HG03439 (cell line): ENCODE results near the gene NAP1L2.
"Not testable (repeated sequence)": the region's sequence is repeated elsewhere in the genome, so short reads cannot be mapped to it uniquely, and the experiment has no call there.

ENCODE experiments used
- ATAC-seq: cut with Tn5 transposase; IDR thresholded peaks from one replicate; pipeline ENCODE4 v1.9.1; 2021; ENCODE audit warnings: mild to moderate bottlenecking, moderate library complexity; ENCODE audit not compliant: unreplicated experiment

NAP1L2 gene, protein sequence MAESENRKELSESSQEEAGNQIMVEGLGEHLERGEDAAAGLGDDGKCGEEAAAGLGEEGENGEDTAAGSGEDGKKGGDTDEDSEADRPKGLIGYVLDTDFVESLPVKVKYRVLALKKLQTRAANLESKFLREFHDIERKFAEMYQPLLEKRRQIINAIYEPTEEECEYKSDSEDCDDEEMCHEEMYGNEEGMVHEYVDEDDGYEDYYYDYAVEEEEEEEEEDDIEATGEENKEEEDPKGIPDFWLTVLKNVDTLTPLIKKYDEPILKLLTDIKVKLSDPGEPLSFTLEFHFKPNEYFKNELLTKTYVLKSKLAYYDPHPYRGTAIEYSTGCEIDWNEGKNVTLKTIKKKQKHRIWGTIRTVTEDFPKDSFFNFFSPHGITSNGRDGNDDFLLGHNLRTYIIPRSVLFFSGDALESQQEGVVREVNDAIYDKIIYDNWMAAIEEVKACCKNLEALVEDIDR

DNA sequence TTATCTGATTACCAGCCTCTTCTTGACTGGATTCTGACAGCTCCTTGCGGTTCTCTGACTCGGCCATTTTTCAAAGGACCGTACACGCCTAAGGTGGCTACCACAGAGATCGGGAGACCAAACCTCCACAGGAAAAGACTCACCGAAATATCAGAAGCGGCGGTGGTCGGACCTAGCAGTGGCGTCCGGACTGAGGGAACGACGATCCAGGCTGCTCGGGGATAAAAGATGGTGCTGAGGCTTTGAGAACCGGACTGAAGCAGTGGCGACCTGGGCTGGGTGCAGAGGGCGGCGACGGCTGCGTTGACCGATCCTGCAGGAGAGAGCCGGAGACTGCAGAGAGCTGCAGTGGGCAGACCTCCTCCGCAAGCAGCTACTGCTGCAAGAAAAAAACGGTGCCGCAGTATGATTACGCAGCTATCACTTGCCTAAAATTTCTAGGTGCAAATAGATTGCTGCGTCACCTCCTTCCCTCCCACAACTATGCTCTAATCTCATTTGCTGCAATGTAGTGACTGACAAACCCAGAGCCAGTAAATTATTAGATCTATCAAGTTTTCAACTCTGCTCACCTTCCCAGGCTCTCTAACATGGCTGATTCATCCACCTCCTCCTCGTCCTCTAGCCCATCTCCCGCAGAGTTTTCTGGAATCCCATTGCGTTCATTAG, at the start of gene NAP1L2:
Gene NAP1L2, minus strand, starts transcription at position 426 of the 669 bp plus-strand sequence. Its CDS starts 359 bp downstream, at position 67.
- ATAC-seq = peak; percentile 97

DNA sequence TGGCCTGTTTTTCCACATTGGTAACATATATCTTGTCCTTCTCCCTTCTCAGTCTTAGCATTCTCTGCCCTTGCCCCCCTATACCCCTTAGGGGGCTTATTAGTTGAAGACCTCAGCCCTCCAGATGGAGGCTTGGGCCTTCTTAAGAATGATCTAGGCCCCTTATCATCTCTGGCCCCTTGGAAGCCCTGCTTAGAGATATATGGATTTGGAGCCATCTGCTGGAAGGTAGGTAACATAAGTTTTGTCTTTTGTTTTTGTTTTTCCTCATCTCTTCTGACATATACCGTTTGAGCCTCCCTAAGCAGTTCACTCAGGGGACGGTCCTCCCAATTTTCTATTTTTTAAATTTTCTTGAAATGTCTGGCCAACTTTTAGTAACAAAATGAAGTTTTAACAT, 48.3 kb upstream of the NAP1L2 start:
- no peak for ATAC-seq

DNA sequence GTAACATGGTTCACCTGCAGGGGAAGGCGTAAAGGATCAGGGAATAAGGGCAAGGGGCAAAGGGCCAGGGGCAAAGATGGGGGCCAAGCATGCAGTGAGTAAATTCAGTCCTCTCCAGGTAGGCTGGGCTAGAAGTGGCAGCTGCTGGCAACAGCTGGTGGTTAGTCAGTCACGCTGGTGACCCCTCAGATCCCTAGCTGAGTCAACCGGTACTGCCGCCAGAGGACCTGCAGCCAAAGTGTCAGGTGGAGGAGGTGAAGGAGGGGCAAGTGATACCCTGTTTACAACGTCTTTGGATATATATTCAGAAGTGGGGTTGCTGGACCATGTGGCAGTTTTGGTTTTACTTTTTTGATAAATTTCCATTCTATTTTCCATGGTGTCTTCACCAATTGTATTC, 24.6 kb upstream of the NAP1L2 start:
- no peak for ATAC-seq

DNA sequence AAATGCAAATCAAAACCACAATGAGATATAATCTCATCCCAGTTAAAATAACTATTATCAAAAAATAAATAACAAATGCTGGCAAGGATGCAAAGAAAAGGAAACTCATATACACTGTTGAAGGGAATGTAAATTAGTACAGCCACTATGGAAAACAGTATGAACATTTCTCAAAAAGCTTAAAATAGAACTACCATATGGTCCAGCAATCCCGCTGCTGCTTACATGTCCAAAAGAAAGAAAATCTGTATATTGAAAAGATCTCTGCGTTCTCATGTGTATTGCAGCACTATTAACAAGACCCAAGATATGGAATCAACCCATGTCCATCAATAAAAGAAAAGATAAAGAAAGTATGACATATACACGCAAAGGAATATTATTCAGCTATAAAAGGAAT, 3.0 kb upstream of the NAP1L2 start:
- ATAC-seq = no peak

DNA sequence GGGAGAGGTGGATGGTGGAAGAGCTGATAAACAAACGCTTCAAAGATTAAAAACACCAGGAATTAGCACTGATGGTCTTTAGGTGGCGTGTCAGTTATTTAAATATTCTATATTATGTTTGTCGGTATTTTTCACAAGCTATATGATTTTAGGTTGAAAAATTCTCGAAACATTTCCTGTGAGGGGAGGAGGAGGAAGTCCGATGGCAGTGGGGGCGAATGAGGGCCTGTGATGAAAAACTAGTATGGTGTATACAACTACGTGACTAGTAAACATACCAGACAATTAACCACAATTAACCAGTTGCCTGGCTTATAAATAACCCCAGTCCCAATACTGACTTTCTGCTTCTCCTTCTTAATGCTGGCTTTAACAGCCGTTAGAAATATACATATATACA, 595 bp upstream of the NAP1L2 start:
- ATAC-seq = no peak

DNA sequence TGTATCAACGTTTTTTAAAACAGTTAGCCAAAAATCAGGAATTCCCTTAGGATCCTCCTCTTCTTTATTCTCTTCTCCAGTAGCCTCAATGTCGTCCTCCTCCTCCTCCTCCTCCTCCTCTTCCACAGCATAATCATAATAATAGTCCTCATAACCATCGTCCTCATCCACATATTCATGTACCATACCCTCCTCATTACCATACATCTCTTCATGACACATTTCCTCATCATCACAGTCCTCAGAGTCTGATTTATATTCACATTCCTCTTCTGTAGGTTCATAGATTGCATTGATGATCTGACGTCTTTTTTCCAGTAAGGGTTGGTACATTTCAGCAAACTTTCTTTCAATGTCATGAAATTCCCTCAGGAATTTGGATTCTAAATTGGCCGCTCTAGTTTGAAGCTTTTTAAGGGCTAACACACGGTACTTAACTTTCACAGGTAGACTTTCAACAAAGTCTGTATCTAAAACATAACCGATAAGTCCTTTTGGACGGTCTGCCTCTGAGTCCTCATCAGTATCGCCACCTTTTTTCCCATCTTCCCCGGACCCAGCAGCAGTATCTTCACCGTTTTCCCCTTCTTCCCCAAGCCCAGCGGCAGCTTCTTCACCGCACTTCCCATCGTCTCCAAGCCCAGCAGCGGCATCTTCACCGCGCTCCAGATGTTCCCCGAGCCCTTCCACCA, 771 bp downstream of the NAP1L2 start:
- no peak for ATAC-seq

DNA sequence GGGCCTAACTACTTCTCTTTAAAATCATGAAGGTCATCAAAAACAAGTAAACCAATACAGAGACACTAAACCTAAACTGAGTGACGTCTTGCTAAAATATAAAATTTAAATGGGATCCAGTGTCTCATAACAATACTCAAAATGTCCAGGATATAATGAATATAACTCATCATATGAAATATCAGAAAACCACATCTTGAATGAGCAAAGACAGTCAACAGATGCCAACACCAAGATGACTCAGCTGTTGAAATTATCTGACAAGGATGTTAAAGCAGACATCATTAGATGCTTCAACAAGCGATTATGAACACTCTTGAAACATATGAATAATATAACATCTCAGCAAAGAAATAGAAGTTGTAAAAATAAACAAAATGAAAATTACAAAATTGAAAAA, 8.3 kb downstream of the NAP1L2 start:
- ATAC-seq = no peak

DNA sequence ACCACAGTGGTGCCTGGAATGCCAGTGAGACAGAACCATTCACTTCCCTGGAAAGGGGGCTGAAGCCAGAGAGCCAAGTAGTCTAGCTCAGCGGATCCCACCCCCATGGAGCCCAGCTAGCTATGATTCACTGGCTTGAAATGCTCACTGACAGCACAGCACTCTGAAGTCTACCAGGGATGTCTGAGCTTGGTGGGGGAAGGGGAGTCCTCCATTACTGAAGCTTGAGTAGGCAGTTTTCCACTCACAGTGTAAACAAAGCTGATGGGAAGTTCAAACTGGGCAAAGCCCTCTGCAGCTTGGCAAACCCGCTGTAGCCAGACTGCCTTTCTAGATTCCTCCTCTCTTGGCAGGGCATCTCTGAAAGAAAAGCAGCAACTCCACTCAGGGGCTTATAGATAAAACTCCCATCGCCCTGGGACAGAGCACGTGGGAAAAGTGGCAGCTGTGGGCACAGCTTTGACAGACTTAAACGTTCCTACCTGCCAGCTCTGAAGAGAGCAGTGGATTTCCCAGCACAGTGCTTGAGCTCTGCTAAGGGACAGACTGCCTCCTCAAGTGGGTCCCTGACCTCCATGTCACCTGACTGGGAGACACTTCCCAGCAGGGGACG, 32.0 kb downstream of the NAP1L2 start:
- ATAC-seq = no peak

DNA sequence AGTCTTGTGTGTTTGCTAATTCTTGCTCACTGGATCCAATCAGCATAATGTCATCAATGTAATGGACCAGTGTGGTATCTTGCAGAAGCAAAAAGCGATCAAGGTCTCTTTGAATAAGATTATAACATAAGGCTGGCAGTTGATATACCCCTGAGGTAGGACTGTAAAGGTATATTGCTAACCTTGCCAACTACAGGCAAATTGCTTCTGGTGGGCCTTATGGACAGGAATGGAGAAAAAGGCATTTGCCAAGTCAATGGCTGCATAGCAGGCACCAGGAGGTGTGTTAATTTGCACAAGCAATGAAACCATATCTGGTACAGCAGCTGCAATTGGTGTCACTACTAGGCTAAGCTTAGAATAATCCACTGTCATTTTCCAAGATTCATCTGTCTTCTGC, 45.7 kb downstream of the NAP1L2 start:
- not testable (repeated sequence) for ATAC-seq
